Activated T-helper 1 cell treated with Interleukin-2 at 50 U/mL for 16 hours (primary cell): ENCODE data around the gene RBFOX1.

Experiments
- DNase-seq: peaks from one replicate; pipeline ENCODE4 v3.0.0-alpha.2; 2020; ENCODE audit warnings: low read depth

The RBFOX1 gene

DNA sequence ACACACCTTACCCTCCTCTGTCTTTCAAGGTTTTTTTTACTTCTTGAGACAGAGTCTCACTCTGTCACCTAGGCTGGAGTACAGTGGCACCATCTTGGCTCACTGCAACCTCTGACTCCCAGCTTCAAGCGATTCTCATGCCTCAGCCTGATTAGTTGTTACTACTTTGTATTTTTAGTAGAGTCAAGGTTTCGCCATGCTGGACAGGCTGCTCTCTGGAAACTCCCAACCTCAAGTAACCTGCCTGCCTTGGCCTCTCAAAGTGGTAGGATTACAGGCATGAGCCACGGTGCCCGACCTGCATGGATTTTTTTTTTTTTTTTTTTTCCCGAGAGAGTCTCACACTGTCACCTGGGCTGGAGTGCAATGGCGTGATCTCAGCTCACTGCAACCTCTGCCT is 273.2 kb downstream of the RBFOX1 start:
- no peak for DNase-seq

- DNase-seq, result no peak
These were observed 280.0 kb downstream of the RBFOX1 start for GRCh38 chr16:7612671-7613070.

DNA sequence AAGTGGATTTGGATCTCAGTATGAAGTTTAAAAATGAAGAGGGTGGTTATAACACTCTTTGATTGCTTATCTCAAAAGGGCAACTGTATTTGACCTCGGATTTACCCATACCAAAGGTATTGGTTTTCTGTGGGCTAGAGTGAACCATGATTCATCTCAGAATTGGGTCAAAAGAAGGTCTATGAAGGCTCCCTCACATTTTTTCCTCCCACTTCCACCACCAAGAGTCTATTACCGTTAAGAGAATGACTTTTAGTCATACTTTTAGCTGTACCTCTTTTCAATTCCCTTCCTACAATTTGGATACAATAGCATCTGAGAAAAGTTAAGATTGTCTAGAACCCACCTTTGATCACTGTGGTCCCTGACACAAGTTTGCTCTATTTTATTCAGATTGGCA is 280.9 kb downstream of the RBFOX1 start:
- no peak for DNase-seq

DNA sequence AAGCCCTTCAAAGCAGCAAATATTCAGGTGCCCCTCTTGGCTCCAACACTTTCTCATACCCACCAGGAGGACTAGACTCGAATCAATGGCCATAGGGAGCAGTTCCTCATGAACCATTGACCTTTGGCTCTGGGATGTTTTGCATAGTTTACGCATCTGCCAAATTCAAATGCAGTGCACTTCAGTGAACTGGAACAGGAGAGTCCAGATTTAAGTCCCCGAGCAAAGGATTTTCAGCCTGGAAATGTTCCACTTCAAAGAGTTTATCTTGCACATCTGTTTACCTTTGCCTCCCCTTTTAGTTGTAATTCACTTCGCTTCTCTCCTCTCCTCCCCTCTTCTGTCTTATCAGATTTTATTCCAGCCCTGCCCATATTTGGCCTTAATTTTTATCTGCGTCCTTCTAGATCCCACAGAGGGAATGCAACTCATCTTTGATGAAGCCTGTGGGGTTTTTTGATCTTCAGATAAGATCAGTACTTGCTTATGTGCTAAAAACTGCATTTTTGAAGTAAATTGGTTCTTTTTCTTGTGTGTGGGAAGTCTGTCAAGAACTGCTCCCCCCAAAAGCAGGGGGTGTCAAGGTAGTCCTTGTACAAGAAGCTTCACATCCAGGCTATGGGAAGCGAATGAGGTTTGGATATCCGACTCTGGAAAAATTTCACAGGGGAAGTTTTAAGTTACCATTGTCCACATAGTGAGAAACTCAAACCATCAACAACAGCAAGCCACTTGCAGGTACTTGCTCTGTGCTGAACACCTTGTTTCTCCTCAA is 281.6 kb downstream of the RBFOX1 start:
- no peak for DNase-seq

GRCh38 chr16:7615565-7615964 is 282.9 kb downstream of the RBFOX1 start:
- DNase-seq, result no peak

- DNase-seq, result no peak
These were observed 292.5 kb downstream of the RBFOX1 start for GRCh38 chr16:7624871-7625766.

DNA sequence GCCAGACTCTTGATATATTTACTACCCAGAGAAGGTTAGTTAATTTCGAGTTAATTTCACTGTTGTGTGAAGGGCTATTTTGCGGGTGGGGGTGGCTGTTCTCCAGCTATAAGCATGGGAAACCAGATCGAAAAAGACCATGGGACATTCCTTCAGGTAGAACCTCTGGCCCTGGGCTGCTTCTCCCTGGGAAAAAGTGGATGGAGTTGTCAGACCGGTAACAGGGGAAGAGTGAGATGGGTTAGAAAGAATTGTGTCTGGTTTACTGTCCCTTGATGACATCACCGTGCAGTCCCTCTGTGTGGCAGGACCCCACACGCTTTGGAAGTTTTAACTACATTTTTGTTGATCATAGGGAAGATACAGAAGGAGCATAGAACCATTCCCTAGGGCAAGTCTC is 296.3 kb downstream of the RBFOX1 start:
- DNase-seq, result no peak

DNA sequence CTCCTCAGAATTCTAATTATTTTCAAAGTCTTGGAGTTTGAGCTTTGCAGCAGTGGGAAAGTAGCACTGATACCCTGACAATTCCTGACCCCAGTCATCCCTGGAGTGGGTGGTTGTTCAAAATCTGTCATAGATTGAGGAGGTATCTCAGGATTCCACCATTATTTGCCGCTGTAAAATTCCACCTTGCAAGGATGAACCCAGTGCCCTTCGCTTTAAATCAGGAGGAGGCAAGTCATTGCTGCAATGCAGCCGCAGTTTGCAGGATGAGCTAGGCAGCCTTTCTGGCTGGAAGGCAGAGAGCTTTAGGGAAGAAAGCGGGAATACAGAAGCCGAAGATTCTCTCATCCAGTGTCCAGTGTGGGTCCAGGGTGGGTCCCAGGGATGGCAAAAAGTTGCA is 296.9 kb downstream of the RBFOX1 start:
- DNase-seq, result no peak

DNA sequence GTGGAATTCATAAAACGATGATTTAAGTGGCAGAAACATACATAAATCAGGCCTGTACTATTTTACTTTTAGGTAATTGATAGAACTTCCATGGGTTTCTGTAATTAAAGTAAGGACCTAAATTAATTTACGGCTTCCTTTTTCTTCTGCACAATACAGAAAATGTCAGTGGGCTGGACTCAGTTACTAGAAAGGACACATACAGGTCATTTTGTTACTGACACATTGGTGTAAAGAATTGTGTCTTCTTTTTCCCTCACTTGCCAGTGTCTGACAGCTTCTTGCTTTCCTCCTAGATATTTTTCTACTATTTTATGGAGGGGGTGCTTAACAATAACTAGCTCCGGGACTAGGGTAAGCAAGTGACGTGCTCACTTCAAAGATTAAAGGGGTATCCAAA is 304.8 kb downstream of the RBFOX1 start:
- DNase-seq, result no peak

DNA sequence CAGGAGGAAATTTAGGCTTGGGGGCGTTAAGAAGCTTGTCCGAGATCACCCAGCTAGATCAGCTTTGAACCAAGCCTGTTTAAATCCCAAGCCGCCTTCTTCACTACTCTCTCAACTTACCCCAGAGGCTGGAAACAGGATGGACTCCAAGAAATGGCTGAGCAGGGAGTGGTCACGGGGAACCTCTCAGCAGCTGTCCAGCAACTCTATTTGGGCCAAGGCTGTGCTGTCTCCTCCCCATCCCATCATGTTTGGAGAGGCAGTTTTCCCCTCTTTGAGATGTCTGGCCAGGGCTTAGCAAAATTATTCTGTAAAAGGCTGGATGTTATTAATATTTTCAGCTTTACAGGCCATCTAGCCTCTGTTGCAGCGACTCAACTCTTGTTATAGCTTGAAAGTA is 305.7 kb downstream of the RBFOX1 start:
- no peak for DNase-seq

- DNase-seq, result no peak
These were observed 307.7 kb downstream of the RBFOX1 start for GRCh38 chr16:7640334-7640733.

- DNase-seq, result no peak
These were observed 311.5 kb downstream of the RBFOX1 start for GRCh38 chr16:7644176-7644575.

- no peak for DNase-seq
These were observed 312.2 kb downstream of the RBFOX1 start for GRCh38 chr16:7644811-7645210.

DNA sequence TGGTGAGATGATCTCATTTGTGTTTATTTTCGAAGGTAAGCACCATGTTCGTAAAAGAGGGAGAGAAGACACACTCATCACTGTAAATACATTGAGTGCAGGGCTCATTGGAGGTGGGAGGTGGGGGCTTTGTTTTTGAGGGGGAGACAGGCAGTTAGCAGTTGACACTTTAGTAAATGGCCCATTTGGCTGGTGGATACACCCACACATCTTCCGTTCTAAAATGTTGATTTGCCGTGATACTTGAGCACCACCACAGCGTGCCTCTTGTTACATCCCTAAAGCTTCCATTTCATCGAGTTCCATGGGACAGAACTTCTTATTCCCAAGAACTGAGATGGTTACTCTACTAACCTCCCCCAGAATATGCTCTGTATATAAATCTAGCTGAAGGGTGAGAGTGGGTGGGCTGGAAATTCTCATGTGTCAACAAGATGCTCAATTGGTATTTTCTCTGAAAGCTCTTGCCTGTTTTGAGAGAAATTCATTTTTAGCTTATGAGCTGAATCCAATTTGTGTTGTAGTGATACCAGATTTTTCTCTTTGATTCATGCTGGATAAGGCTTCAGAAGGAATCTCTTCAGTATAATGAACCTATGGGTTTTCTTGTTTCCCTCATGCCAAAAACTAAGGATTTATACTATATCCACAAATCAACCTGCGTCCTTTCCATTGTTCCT is 314.3 kb downstream of the RBFOX1 start:
- no peak for DNase-seq

- DNase-seq, result no peak
These were observed 317.8 kb downstream of the RBFOX1 start for GRCh38 chr16:7650431-7650830.

DNA sequence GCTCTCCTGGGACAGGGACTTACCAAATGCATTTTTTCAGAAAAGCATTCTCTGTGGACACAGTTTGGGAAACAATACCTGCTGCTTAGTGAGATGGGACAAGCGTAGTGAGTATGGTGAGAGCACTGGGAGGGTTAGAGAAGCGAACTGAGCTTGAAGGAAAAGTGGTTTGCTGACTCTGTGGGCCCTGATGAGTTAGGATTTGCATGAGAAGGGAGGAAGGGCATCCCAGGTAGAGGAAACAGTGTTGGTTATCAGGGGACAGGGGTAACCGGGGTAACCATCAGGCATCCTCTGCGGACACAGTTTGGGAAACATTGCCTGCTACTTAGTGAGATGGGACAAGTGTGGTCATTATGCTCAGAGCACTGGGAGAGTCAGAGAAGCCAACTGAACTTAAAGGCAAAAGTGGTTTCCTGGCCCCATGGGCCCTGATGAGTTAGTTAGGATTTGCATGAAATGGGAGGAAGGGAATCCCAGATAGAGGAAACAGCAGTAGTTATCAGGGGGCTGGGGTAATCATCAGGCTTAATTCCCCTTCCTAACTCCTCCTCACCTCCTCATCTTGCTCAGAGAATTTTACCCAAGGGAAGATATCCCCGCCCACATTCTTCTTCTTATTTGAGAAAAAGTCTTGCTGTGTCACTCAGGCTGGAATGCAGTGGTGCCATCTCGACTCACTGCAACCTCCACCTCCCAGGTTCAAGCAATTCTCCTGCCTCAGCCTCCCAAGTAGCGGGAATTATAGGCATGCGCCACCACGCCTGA is 319.3 kb downstream of the RBFOX1 start:
- no peak for DNase-seq

GRCh38 chr16:7653746-7654461 is 321.3 kb downstream of the RBFOX1 start:
- no peak for DNase-seq

GRCh38 chr16:7675628-7676027 is 343.0 kb downstream of the RBFOX1 start:
- no peak for DNase-seq

DNA sequence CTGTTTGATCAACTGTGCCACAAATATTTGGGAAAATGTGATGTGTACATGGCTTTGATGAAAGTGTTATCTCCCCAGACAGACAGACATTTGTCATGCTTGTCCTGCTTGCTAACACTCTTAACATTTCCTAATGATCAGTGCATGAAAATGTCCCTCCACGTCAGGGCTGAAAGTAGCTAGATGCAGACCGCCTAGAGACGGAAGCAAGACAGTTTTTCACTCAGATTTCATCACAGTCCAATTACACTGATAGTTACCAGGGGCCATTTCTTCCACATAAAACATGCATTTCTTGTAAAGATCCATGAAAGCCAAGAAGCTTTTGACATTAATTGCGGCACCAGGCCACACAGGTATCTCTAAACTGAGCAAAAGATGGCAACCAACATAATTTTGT is 347.7 kb downstream of the RBFOX1 start:
- no peak for DNase-seq

DNA sequence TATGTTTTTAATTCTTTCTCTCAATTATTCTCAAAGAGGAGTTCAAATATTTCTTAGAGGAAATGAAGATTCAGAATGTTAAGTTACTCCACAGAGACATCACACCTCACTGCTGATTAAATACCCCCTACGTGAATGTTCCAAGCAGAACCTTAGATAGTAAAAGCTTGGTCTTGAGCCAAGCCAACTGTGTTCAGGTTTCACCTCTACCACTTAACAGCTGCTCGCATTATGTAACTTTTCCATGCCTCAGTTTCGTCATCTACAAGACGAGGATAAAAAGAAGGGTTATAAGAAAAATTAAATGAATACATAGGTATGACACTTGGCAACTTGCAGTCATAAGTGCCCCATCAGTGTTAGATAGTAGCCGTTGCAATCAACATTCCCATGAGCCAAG is 356.2 kb downstream of the RBFOX1 start:
- DNase-seq, result no peak

- DNase-seq, result no peak
These were observed 356.6 kb downstream of the RBFOX1 start for GRCh38 chr16:7689234-7689633.
